H1 (cell line): Measurements from ENCODE around the gene IL21R. TPM values are rescaled to one million over a fixed set of nuclear protein-coding genes. Genes with fewer than 3 reads are reported as not detected.

ENCODE experiments used
- CTCF ChIA-PET: fragments of 300-600 bp; sonication (Branson Sonifier 250); formaldehyde crosslinking; loops from one replicate; lab custom pipeline; 2021; ENCODE audit not compliant: partially characterized antibody; lab: Charles Lee
- POLR2A ChIA-PET: fragments of 300-600 bp; sonication (Branson Sonifier 250); formaldehyde crosslinking; loops from one replicate; lab custom pipeline; 2021; ENCODE audit warnings: inconsistent platforms; ENCODE audit not compliant: partially characterized antibody; lab: Charles Lee
- DNase-seq, 2 experiments: peaks; one replicate each; pipeline versions ENCODE4 v3.0.0 to v3.0.0-alpha.2; 2010 to 2022; ENCODE audit warnings: low spot score in 2 of 2, low read depth in 1 of 2, mixed read lengths in 1 of 2
- FAIRE-seq: peaks from 2 replicates; lab custom pipeline; 2011; peaks lifted over from hg19 to GRCh38; lab: Jason Lieb, UNC
- H2AFZ ChIP-seq: 2 replicates; pipeline ENCODE4 v1.8.1; 2012; ENCODE audit warnings: low read length, inconsistent platforms
- H2AK5ac ChIP-seq: 2 replicates; pipeline ENCODE4 v1.6.1; 2013; ENCODE audit warnings: low read depth, low read length
- H2BK120ac ChIP-seq: replicated peaks from 2 replicates; pipeline ENCODE3; 2013; ENCODE audit warnings: low read depth, low read length, inconsistent platforms
- H2BK12ac ChIP-seq: 2 replicates; pipeline ENCODE4 v1.6.1; 2013; ENCODE audit warnings: low read depth, low read length
- H2BK15ac ChIP-seq: 2 replicates; pipeline ENCODE4 v1.6.1; 2013; ENCODE audit warnings: low read length
- H2BK20ac ChIP-seq: 2 replicates; pipeline ENCODE4 v1.6.1; 2013; ENCODE audit warnings: low read length
- H2BK5ac ChIP-seq: 2 replicates; pipeline ENCODE4 v1.6.1; 2013; ENCODE audit warnings: low read depth, low read length
- H3K14ac ChIP-seq: 2 replicates; pipeline ENCODE4 v1.6.1; 2013; ENCODE audit warnings: inconsistent platforms; ENCODE audit not compliant: insufficient read length
- H3K18ac ChIP-seq: 2 replicates; pipeline ENCODE4 v1.6.1; 2013; ENCODE audit warnings: low read length; ENCODE audit errors: extremely low read depth
- H3K23ac ChIP-seq: 2 replicates; pipeline ENCODE4 v1.6.1; 2013; ENCODE audit warnings: inconsistent platforms; ENCODE audit not compliant: insufficient read length
- H3K23me2 ChIP-seq: 2 replicates; pipeline ENCODE4 v1.6.1; 2013; ENCODE audit warnings: low read depth, low read length
- H3K27ac ChIP-seq: 2 replicates; pipeline ENCODE4 v1.6.1; 2011; ENCODE audit warnings: low read depth, low read length, inconsistent platforms
- H3K27me3 ChIP-seq, 4 experiments: replicated peaks in 1 of 4; 1 replicate in 1 of 4; 2 replicates in 3 of 4; pipeline versions ENCODE4 v1.6.1 to v1.8.1; 2011 to 2013; ENCODE audit warnings: low read length in 3 of 4, mild to moderate bottlenecking in 3 of 4, inconsistent platforms in 2 of 4, mixed read lengths in 2 of 4, moderate library complexity in 1 of 4; ENCODE audit not compliant: control insufficient read depth in 3 of 4, insufficient read depth in 3 of 4; ENCODE audit errors: extremely low read depth in 1 of 4
- H3K36me3 ChIP-seq, 4 experiments: 2 replicates each; pipeline versions ENCODE4 v1.6.1 to v1.8.1; 2011 to 2013; ENCODE audit warnings: mild to moderate bottlenecking in 4 of 4, low read length in 3 of 4, moderate library complexity in 2 of 4, control low read depth in 1 of 4, inconsistent platforms in 1 of 4; ENCODE audit not compliant: insufficient read depth in 4 of 4, control insufficient read depth in 2 of 4
- H3K4ac ChIP-seq: replicated peaks from 2 replicates; pipeline ENCODE3; 2013; ENCODE audit warnings: low read length, low read depth, mixed read lengths, inconsistent platforms; ENCODE audit not compliant: insufficient read length
- H3K4me1 ChIP-seq, 4 experiments: replicated peaks in 1 of 4; 1 replicate in 1 of 4; 2 replicates in 3 of 4; pipeline versions ENCODE4 v1.6.1 to v1.8.1; 2011 to 2013; ENCODE audit warnings: low read length in 3 of 4, inconsistent platforms in 2 of 4, mixed read lengths in 1 of 4; ENCODE audit not compliant: insufficient read depth in 4 of 4, control insufficient read depth in 3 of 4
- H3K4me2 ChIP-seq, 2 experiments: 2 replicates each; pipeline versions ENCODE4 v1.6.1 to v1.8.1; 2011 to 2013; ENCODE audit warnings: low read depth in 2 of 2, low read length in 2 of 2, control low read depth in 1 of 2, inconsistent platforms in 1 of 2, mild to moderate bottlenecking in 1 of 2; ENCODE audit not compliant: insufficient read depth in 1 of 2
- H3K4me3 ChIP-seq, 4 experiments: fragments of 200-600, 300-600 bp in 1 of 4; sonication (generic), shearing (Covaris generic), sonication (Bioruptor Twin) in 1 of 4; 2 replicates each; pipeline versions ENCODE4 v1.5.1 to v1.8.1; 2011 to 2016; ENCODE audit warnings: low read length in 4 of 4, low read depth in 3 of 4, control low read depth in 2 of 4, inconsistent platforms in 2 of 4, mild to moderate bottlenecking in 2 of 4, mixed read lengths in 1 of 4, moderate library complexity in 1 of 4; ENCODE audit not compliant: insufficient read depth in 2 of 4; ENCODE audit errors: extremely low read depth in 1 of 4
- H3K56ac ChIP-seq: replicated peaks from 2 replicates; pipeline ENCODE3; 2013; ENCODE audit warnings: low read depth, mild to moderate bottlenecking, mixed read lengths, low read length, inconsistent platforms; ENCODE audit not compliant: insufficient read length
- H3K79me1 ChIP-seq: 2 replicates; pipeline ENCODE4 v1.6.1; 2013; ENCODE audit warnings: low read depth, low read length, control low read depth
- H3K79me2 ChIP-seq, 2 experiments: 2 replicates each; pipeline versions ENCODE4 v1.6.1 to v1.8.1; 2012 to 2013; ENCODE audit warnings: low read length in 2 of 2, mild to moderate bottlenecking in 2 of 2, inconsistent platforms in 1 of 2; ENCODE audit not compliant: insufficient read depth in 2 of 2, control insufficient read depth in 1 of 2
- H3K9ac ChIP-seq, 4 experiments: replicated peaks in 1 of 4; 1 replicate in 1 of 4; 2 replicates in 3 of 4; pipeline versions ENCODE4 v1.6.1 to v1.8.1; 2011 to 2013; ENCODE audit warnings: low read depth in 3 of 4, low read length in 3 of 4, control low read depth in 2 of 4, mild to moderate bottlenecking in 2 of 4, moderate library complexity in 2 of 4, inconsistent platforms in 1 of 4; ENCODE audit errors: extremely low read depth in 1 of 4
- H3K9me3 ChIP-seq, 2 experiments: 2 replicates each; pipeline versions ENCODE4 v1.6.1 to v1.8.1; 2012 to 2013; ENCODE audit warnings: mild to moderate bottlenecking in 2 of 2, moderate library complexity in 2 of 2, control low read depth in 1 of 2, inconsistent platforms in 1 of 2, low read depth in 1 of 2, low read length in 1 of 2, mixed read lengths in 1 of 2; ENCODE audit not compliant: insufficient read depth in 2 of 2
- H4K20me1 ChIP-seq, 2 experiments: replicated peaks in 1 of 2; 2 replicates each; pipeline versions ENCODE3 to v1.8.1; 2011 to 2013; ENCODE audit warnings: inconsistent platforms in 2 of 2, low read length in 2 of 2, mild to moderate bottlenecking in 1 of 2; ENCODE audit not compliant: insufficient read depth in 2 of 2, control insufficient read depth in 1 of 2
- H4K5ac ChIP-seq: 2 replicates; pipeline ENCODE4 v1.6.1; 2013; ENCODE audit warnings: low read length, low read depth, mixed read lengths, inconsistent platforms; ENCODE audit not compliant: insufficient read length
- H4K8ac ChIP-seq: 2 replicates; pipeline ENCODE4 v1.8.0; 2013; ENCODE audit warnings: mild to moderate bottlenecking, moderate library complexity, low read length, inconsistent platforms; ENCODE audit not compliant: insufficient read depth; ENCODE audit errors: extremely low read depth
- H4K91ac ChIP-seq: replicated peaks from 2 replicates; pipeline ENCODE3; 2013; ENCODE audit warnings: low read length, mixed read lengths, inconsistent platforms; ENCODE audit not compliant: insufficient read length
- CHD1 ChIP-seq: IDR thresholded peaks from 2 replicates; pipeline ENCODE4 v1.6.1; 2012; ENCODE audit warnings: low read depth, low read length, improper control_type of control experiment
- JUN ChIP-seq: IDR thresholded peaks from 2 replicates; pipeline ENCODE4 v1.6.1; 2011; ENCODE audit warnings: low read depth, mild to moderate bottlenecking, improper control_type of control experiment, low read length
- KDM4A ChIP-seq: IDR thresholded peaks from one replicate; pipeline ENCODE4 v1.7.1; 2012; ENCODE audit warnings: low read depth, mild to moderate bottlenecking, moderate library complexity, low read length, inconsistent platforms; ENCODE audit not compliant: severe bottlenecking
- SIX5 ChIP-seq: IDR thresholded peaks from 2 replicates; pipeline ENCODE4 v1.6.1; 2011; ENCODE audit warnings: mild to moderate bottlenecking, low read depth, low read length
- WGBS, 2 experiments: shearing (Covaris generic) in 1 of 2; methylation state at CpG; one replicate each; pipeline versions ENCODE4 v1.1.6 to v1.1.7; 2013 to 2015; ENCODE audit warnings: low lambda C conversion rate in 2 of 2, mixed read lengths in 2 of 2, inconsistent platforms in 1 of 2, low coverage in 1 of 2, missing lambda C conversion rate in 1 of 2; ENCODE audit not compliant: insufficient replicate concordance in 2 of 2, insufficient coverage in 1 of 2, insufficient read length in 1 of 2; ENCODE audit errors: extremely low coverage in 1 of 2, missing lambda C conversion rate in 1 of 2; 5-methylcytosine and 5-hydroxymethylcytosine counted together
- polyA plus RNA-seq, 7 experiments: library from polyadenylated mRNA; depleted of rRNA in 3 of 7; stranded (reverse) in 5 of 7; unstranded in 2 of 7; fragments of >200 nt in 5 of 7; fragments of 200-250 nt in 2 of 7; gene quantifications; 1 replicate in 5 of 7; 2 replicates in 1 of 7; 4 replicates in 1 of 7; pipeline versions ENCODE4 v1.2.1 to v1.2.3, GENCODE V29; 2011 to 2013; ENCODE audit warnings: missing spikeins in 2 of 7, mixed read lengths in 2 of 7
- total RNA-seq: library from RNA; stranded (reverse); fragmentation: NEBNext Ultra II Directional; extraction: Animal tissue kit (Norgen Biotek cat#: 25700); gene quantifications from 2 replicates; pipeline ENCODE4 v1.2.1, GENCODE V29; 2021
- TF ChIP-seq, protein P1 (sequence below): IDR thresholded peaks from 2 replicates; pipeline ENCODE4 v1.6.1; 2011; ENCODE audit warnings: low read length, improper control_type of control experiment

IL21R gene
- total and polyA plus RNA-seq, 2 of the 8 experiments (the other 6 are each of a cell fraction or from before 2014, with no cell fraction given): 0.34 to 0.70 TPM

DNA sequence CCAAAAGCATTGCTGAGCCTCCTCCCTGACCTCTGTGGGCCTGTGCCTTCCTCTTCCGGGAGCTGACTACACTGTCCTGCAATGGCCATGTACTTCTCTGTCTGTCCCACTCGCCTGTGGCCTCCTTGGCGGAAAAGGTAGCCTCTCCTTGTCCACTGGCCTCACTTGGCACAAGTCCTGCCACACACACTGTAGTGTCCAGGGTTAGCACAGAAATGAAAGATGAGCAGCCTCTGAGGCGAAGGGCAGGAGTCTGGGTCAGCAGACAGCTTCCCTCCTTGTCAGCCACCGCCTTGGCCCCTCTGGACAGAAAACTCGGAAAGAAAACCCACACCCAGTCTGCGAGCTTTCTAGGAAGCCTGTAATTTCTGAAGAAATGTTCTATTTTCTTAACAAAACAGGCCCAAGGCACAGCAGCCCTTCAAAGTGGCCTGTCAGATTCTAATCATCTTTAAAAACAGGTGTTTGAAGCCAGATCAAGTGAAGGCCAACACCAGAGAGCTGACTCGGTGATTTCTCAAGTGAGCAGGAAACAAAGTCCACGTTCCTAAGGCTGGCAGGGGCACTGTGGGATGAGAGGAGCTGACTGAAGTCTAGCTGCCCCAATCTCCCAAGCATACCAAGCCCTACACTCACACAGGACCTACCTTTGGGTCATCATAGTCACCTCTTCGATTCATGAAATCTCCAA lies 80.6 kb downstream of the IL21R start:
- no peaks in the 10 kb centered on the region; the same call in 1 of the 2 replicates for H3K79me1 ChIP-seq
- H3K4me2 ChIP-seq: no peak overlapping the region
- no peaks in the 10 kb centered on the region for H3K79me2 ChIP-seq
- H2BK12ac ChIP-seq: no peak overlapping the region
- H2BK120ac ChIP-seq: no peak overlapping the region
- H3K4me1 ChIP-seq: no peaks in the 10 kb centered on the region
- no peak overlapping the region for H4K8ac ChIP-seq
- no peak overlapping the region for H3K23ac ChIP-seq
- ChIA-PET POLR2A (no interaction called here), CTCF (interaction anchor here (0.8 to 1.3 kb wide), 4 partner anchors 18 to 115 kb away, joined by 3 to 4 read pairs (median 3); no protein-coding TSS in a partner anchor)
- H2BK20ac ChIP-seq: no peak overlapping the region
- no peak overlapping the region for H2BK5ac ChIP-seq
- H3K14ac ChIP-seq: no peak overlapping the region
- no peak for DNase-seq
- no peak overlapping the region for H4K91ac ChIP-seq
- H3K56ac ChIP-seq: no peak overlapping the region
- no peak overlapping the region for H3K4ac ChIP-seq
- no peak overlapping the region for H3K4me3 ChIP-seq
- H3K9me3 ChIP-seq: no peaks in the 10 kb centered on the region
- no peak overlapping the region for H3K9ac ChIP-seq
- no peaks in the 10 kb centered on the region for H3K23me2 ChIP-seq
- no peak overlapping the region for H2AK5ac ChIP-seq
- no peak for FAIRE-seq
- peaks cover 54 to 89% (median 76%) of the 10 kb centered on the region in 4 experiments for H3K36me3 ChIP-seq
- H2BK15ac ChIP-seq: no peak overlapping the region
- no peak overlapping the region for H3K18ac ChIP-seq
- H4K20me1 ChIP-seq: peaks cover 2 to 3% of the 10 kb centered on the region in 2 experiments
- H4K5ac ChIP-seq: no peak overlapping the region
- H2AFZ ChIP-seq: no peak overlapping the region
- 99% methylated on average over 10 of the region's 10 CpGs; no CpG with 5 or more reads in 1 of the 2 experiments for WGBS, 2 experiments
- H3K27me3 ChIP-seq: no peaks in the 10 kb centered on the region
- no peak overlapping the region for H3K27ac ChIP-seq
- TF ChIP-seq SIX5: no peak
- no peak for TF ChIP-seq CHD1
- TF ChIP-seq JUN: no peak
- TF ChIP-seq, protein P1, sequence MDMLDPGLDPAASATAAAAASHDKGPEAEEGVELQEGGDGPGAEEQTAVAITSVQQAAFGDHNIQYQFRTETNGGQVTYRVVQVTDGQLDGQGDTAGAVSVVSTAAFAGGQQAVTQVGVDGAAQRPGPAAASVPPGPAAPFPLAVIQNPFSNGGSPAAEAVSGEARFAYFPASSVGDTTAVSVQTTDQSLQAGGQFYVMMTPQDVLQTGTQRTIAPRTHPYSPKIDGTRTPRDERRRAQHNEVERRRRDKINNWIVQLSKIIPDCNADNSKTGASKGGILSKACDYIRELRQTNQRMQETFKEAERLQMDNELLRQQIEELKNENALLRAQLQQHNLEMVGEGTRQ: no peak
- no peak for TF ChIP-seq KDM4A
